GM21526 (cell line): Measurements from ENCODE around the gene NLRP9.

Experiments used
- ATAC-seq: cut with Tn5 transposase; IDR thresholded peaks from one replicate; pipeline ENCODE4 v1.9.1; 2021; ENCODE audit warnings: moderate library complexity; ENCODE audit not compliant: unreplicated experiment, low FRiP score

NLRP9 gene

GRCh38 chr19:55675661-55676354 lies 62.4 kb downstream of the NLRP9 start:
- ATAC-seq, result no peak

DNA sequence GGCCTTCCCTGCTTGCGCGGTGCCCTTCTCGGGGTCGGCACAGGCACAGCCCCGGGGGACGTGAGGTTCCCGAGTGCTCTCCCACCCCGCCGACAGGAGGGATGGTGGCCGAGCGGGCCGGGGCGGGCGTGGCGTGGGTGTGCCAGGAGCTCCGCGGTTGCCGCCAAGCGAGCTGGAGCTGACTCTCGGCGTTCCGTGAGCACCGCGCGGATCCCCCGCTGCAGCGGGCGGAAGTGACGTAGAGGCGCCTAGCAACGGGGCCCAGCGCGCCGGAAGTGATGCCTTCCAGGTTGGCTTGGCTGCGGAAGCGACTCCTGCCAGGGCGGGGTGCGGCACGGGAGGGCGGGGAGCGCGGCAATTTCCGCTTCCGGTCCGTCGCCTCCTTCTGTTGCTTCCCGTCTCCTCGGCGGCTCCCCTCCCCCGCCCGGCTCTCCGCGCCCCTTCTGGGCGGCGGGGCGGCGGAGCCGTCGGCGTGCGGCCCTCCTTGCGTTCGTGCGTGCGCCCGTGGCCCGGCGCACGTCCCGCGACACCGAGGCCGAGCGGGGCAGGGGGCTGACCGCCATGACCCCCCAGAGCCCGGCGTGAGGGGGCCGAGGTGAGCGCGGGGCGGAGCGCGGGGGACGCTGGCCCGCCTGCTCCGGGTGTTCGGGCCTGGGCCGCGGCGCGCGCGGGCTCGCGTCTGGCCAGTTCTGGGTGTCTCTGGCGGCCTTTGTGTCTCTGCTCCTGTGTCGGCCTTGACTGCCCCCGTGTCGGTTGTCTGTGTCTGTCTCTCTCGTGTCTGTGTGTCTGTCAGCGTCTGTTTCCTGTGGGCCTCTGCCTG lies 63.2 kb downstream of the NLRP9 start, which contains the start of gene EPN1:
TSS of gene EPN1 (plus strand) at position 386 of the 820 bp plus-strand sequence. CDS start 3,402 bp downstream, outside the sequence.
- peak; percentile 56 for ATAC-seq

GRCh38 chr19:55674459-55674840 lies 63.8 kb downstream of the NLRP9 start:
- no peak for ATAC-seq

DNA sequence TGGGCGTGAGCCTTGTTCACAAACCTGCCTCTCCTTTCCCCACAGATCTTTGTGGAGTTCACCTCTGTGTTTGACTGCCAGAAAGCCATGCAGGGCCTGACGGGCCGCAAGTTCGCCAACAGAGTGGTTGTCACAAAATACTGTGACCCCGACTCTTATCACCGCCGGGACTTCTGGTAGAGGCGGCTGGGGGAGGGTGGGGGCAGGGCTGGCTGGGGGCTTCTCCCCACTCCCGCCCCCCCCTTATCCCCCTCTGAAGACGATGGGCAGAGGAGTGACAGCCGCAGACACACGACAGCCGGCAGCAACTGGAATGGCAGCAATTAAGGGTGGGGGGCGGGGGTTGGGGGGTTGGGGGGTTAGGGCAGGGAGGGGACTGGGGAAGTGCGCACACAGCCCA lies 64.3 kb downstream of the NLRP9 start:
- no peak for ATAC-seq

- no peak for ATAC-seq
Measured at GRCh38 chr19:55673465-55673864, 64.7 kb downstream of the NLRP9 start.

DNA sequence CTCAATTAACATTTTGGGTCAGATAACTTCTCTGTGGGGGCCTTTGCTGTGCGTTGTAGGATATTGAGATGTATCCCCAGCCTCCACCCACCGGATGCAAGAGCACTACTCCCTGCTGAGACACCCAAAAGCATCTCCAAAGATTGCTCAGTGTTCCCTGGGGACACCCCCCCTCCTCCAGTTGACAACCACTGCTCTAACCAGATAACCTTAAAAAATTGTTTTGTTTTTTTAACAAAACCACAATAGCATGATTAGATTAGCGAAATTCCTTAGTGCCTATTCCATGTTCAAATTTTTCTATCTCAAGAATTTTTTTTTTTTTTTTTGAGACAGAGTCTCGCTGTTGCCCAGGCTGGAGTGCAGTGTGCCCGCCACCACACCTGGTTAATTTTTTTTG lies 65.8 kb downstream of the NLRP9 start:
- no peak for ATAC-seq

- no peak for ATAC-seq
Measured at GRCh38 chr19:55671054-55671378, 67.2 kb downstream of the NLRP9 start.

GRCh38 chr19:55670280-55671053 lies 67.7 kb downstream of the NLRP9 start:
- no peak for ATAC-seq

DNA sequence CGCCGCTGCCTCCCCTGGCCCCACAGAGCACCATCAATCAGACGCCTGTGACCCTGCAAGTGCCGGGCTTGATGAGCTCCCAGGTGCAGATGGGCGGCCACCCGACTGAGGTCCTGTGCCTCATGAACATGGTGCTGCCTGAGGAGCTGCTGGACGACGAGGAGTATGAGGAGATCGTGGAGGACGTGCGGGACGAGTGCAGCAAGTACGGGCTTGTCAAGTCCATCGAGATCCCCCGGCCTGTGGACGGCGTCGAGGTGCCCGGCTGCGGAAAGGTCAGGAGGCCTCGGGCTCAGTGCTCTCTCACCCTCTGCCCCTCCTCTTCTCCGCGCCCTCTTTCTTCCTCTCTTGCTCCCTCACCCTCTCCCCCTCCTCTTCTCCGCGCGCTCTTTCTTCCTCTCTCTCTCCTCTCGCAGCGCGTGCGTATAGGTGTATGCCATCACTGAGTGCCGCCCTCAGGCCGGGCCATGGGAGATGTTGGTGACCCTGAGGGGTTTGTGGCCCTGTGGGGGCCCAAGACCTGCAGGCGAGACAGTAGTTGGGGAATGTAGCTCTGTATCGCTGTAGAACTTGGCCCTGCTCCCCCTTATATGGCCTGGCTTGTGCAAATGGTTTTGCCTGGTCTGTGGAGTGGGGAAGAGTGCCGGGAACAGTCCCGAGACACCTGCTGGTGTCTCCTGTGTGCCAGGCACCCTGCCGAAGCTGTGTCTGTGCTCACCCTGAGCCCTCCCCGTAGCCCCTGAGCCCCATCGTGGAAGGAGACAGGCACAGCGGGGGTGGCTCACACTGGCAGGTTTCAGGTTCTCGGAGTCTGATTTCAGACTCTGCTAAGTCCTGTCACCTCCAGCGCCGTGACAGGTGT lies 68.6 kb downstream of the NLRP9 start:
- no peak for ATAC-seq

DNA sequence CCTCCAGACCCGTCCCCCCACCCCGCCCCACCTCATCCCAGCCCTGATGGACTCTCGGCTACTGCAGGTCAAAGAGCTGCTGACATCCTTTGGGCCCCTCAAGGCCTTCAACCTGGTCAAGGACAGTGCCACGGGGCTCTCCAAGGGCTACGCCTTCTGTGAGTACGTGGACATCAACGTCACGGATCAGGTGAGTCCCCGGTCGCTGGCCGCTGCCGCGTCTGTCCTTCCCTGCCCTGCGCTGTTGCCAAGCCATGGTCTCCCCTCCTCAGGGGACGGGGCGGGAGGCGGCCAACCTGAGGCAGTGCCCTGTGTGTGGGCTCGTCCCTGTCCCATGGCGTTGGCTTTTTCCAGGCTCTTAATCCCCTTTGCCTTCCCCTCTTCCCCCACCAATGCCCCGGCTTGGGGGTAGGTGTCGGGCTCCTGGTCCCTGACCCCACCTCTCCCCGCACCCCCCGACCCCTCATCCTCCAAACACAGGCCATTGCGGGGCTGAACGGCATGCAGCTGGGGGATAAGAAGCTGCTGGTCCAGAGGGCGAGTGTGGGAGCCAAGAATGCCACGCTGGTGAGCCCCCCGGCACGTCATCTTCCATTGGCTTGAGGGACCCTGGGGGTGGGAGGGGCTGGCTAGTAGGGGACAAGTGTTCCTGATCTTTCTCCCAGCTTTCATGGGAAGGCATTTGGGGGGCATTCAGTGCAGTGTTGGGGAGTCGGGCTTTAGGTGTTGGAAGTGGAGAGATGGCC lies 69.4 kb downstream of the NLRP9 start:
- no peak for ATAC-seq

- ATAC-seq, result no peak
Measured at GRCh38 chr19:55667958-55668357, 70.2 kb downstream of the NLRP9 start.

DNA sequence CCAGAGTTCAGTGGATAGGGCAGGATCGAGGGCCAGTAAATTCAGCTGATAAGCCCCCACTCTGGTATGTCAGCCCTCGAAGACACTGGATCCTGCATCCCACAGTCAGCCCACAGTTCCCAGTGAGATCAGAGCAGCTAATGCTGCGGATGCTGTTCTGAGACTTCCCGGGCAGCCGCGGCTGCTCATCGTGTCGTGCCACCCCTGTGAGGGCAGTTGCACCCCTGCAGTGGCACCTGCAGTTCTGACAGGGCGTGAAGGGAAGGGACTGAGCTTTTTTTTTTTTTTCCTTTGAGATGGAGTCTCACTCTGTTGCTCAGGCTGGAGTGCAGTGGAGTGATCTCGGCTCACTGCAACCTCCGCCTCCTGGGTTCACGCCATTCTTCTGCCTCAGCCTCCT lies 70.7 kb downstream of the NLRP9 start:
- no peak for ATAC-seq

GRCh38 chr19:55667006-55667381 lies 71.2 kb downstream of the NLRP9 start:
- ATAC-seq, result no peak

GRCh38 chr19:55666343-55667005 lies 71.7 kb downstream of the NLRP9 start:
- no peak for ATAC-seq

- ATAC-seq, result no peak
Measured at GRCh38 chr19:55663846-55664536, 74.2 kb downstream of the NLRP9 start.

DNA sequence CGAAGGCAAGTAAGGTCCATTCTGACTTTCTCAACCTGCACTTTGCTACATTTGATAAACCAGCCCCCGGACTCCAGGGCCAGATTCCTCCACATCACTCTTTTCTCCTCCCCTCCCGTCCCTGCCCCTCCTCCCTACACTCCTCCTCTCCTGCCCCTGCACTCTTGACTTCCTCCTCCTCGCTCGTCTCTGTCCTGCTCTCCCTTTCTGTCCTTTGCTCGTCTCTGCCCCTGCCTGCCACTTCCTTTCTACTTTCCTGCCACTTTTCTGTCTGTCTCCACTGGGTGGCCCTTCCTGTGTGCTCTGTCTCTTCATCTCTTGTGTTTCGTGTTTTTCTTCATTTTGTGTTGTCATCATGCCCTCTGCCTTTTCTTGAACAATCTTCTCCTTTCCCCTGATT lies 76.4 kb downstream of the NLRP9 start:
- no peak for ATAC-seq

DNA sequence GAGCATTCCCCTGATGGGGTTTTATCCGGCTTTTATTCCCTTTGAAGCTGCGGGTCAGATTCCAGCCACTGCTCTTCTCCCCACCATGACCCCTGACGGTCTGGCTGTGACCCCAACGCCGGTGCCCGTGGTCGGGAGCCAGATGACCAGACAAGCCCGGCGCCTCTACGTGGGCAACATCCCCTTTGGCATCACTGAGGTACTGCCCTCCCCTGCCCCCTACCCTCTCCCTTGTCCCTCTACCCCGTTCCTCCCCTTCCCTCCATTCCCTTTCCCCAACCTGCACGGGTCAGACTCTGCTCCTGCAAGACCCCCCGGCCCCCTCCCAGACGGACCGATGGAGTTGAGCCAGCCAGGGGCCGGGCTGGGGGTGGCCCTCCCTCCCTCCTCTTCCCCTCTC lies 77.2 kb downstream of the NLRP9 start:
- ATAC-seq, result no peak

GRCh38 chr19:55660404-55660803 lies 77.8 kb downstream of the NLRP9 start:
- ATAC-seq, result no peak

DNA sequence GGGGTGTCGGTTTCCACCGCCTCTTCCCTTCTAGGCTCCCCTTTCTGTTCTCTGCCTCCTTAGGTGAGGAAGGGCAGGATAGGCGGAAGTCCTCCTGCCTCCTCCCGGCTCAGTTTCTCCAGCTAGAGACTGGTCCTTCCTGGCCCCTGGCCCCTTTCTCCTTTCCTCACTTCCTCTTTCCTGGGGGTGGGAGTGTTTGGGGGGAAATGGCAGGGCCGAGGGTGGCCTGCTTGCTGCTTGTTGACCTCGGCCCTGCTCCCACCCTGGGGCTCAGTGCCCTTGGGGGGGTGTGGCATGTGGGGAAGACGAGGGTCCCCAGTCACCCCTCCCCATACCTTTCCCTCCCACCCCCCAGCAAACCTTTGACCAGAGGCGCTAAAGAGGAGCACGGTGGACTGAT lies 78.4 kb downstream of the NLRP9 start:
- no peak for ATAC-seq
